Stomach (tissue), 9 donors: ENCODE results near the gene EMILIN1. TPM values are rescaled to one million over a fixed set of nuclear protein-coding genes. Genes with fewer than 3 reads are reported as not detected.

ENCODE experiments used
- DNase-seq, 2 donors: peaks; one replicate each; pipeline versions ENCODE4 v3.0.0 to v3.0.0-alpha.2; 2013 to 2019
- H3K27ac ChIP-seq, 5 donors: fragments of 200-600 bp in 4 of 5; sonication (generic) in 4 of 5; one replicate each; pipeline ENCODE4 v1.5.1; 2013 to 2019; ENCODE audit warnings: mild to moderate bottlenecking in 1 of 5, moderate library complexity in 1 of 5
- H3K27me3 ChIP-seq, 3 donors: fragments of 200-600 bp; sonication (generic); one replicate each; pipeline ENCODE4 v1.5.1; 2017 to 2019; ENCODE audit warnings: mixed run types in 1 of 3
- H3K36me3 ChIP-seq, 4 donors: fragments of 200-600 bp; sonication (generic); 1 replicate in 3 of 4; 2 replicates in 1 of 4; pipeline ENCODE4 v1.5.1; 2016 to 2019
- H3K4me1 ChIP-seq, 4 donors: fragments of 200-600 bp; sonication (generic); one replicate each; pipeline ENCODE4 v1.5.1; 2016 to 2019
- H3K4me3 ChIP-seq, 4 donors: fragments of 200-600 bp; sonication (generic) in 3 of 4; one replicate each; pipeline ENCODE4 v1.5.1; 2016 to 2019; ENCODE audit warnings: mild to moderate bottlenecking in 1 of 4
- H3K9me3 ChIP-seq, 4 donors: fragments of 200-600 bp; sonication (generic); one replicate each; pipeline ENCODE4 v1.5.1; 2016 to 2019
- EP300 ChIP-seq: sonication (generic); formaldehyde crosslinking; IDR thresholded peaks from one replicate; pipeline ENCODE4 v1.6.1; 2017; ENCODE audit warnings: antibody characterized with exemption
- POLR2A ChIP-seq, 4 donors: fragments of 450-650 bp; IDR thresholded peaks; one replicate each; pipeline ENCODE4 v1.6.1; 2016; ENCODE audit warnings: antibody characterized with exemption in 4 of 4, control low read depth in 2 of 4, mild to moderate bottlenecking in 1 of 4, moderate library complexity in 1 of 4
- POLR2AphosphoS5 ChIP-seq, 3 donors: sonication (generic); formaldehyde crosslinking; IDR thresholded peaks; one replicate each; pipeline ENCODE4 v1.6.1; 2016; ENCODE audit warnings: antibody characterized with exemption in 3 of 3
- WGBS, 5 donors: extraction: QIAGEN DNeasy Blood & Tissue Kit in 3 of 5; methylation state at CpG; one replicate each; pipeline versions ENCODE4 v1.1.5 to v1.1.7; 2013 to 2018; 5-methylcytosine and 5-hydroxymethylcytosine counted together
- intact Hi-C: fragments of 100-400 bp; cut with DNase I; formaldehyde crosslinking; loops from one replicate; pipeline ENCODE4 v1.15.1; 2023; ENCODE audit warnings: low total_unique reads
- polyA plus RNA-seq, 3 donors: library from polyadenylated mRNA; stranded (reverse); fragments of 200-250 nt; gene quantifications; one replicate each; pipeline ENCODE4 v1.2.3, GENCODE V29; 2013
- total RNA-seq, 5 donors: library from RNA; depleted of rRNA; stranded (reverse); fragments of >200 nt; gene quantifications; one replicate each; pipeline versions ENCODE4 v1.1.0 to v1.2.3, GENCODE V29; 2014 to 2016
- TF ChIP-seq, protein P1 (sequence below), 7 experiments: fragments of 450-650 bp in 4 of 7; fragments of 200-600 bp in 3 of 7; sonication (generic) in 3 of 7; IDR thresholded peaks; one replicate each; pipeline ENCODE4 v1.5.1; 2016 to 2019; ENCODE audit warnings: antibody characterized with exemption in 7 of 7, control low read depth in 2 of 7, mild to moderate bottlenecking in 1 of 7
- donor health status: healthy with polysubstance abuse.
- donor health status: Bipolar disorder and iron deficiency.
- donor health status: healthy.

The EMILIN1 gene
- total and polyA plus RNA-seq, 8 donors: 17.5 to 208 (median 52.1) TPM

DNA sequence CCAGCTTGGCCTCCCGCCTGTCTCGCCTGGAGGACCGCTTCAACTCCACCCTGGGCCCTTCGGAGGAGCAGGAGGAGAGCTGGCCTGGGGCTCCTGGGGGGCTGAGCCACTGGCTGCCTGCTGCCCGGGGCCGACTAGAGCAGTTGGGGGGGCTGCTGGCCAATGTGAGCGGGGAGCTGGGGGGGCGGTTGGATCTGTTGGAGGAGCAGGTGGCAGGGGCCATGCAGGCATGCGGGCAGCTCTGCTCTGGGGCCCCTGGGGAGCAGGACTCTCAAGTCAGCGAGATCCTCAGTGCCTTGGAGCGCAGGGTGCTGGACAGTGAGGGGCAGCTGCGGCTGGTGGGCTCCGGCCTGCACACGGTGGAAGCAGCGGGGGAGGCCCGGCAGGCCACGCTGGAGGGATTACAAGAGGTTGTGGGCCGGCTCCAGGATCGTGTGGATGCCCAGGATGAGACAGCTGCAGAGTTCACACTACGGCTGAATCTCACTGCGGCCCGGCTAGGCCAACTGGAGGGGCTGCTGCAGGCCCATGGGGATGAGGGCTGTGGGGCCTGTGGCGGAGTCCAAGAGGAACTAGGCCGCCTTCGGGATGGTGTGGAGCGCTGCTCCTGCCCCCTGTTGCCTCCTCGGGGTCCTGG lies 4.5 kb downstream of the EMILIN1 start:
- peaks cover 41 to 83% (median 69%) of the 10 kb centered on the region in 4 donors for H3K4me1 ChIP-seq
- intact Hi-C loops: loop anchor here (10.0 kb wide), 1 partner anchor 48 kb away; the partner anchor contains the start of gene TMEM214
- 76 to 100% (median 90%) methylated on average over 5 to 27 of the region's 27 CpGs for WGBS, 5 donors

DNA sequence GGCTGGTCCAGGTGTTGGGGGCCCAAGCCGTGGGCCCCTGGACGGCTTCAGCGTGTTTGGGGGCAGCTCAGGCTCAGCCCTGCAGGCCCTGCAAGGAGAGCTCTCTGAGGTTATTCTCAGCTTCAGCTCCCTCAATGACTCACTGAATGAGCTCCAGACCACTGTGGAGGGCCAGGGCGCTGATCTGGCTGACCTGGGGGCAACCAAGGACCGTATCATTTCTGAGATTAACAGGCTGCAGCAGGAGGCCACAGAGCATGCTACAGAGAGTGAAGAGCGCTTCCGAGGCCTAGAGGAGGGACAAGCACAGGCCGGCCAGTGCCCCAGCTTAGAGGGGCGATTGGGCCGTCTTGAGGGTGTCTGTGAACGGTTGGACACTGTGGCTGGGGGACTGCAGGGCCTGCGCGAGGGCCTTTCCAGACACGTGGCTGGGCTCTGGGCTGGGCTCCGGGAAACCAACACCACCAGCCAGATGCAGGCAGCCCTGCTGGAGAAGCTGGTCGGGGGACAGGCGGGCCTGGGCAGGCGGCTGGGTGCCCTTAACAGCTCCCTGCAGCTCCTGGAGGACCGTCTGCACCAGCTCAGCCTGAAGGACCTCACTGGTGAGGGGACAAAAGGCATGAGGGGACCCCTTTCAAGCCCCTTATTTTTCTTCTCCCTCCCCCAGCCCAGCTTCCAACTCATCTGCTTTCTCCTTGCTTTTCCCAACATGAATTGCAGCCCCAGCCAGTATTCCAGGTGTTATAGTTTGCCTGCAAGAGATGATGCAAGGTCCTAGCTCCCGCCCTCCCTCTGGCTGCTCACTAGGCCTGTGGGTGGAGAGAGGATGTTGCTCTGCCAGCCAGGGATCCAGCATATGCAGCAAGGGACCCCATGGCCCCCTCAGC lies 5.2 kb downstream of the EMILIN1 start:
- no peak for DNase-seq
- Histone ChIP-seq H3K4me3 (no peak overlapping the region), H3K27me3 (peaks cover 0 to 4% (median 0%) of the 10 kb centered on the region in 3 donors), H3K9me3 (no peaks in the 10 kb centered on the region), H3K4me1 (peaks cover 41 to 87% (median 69%) of the 10 kb centered on the region in 4 donors), H3K36me3 (peaks cover 0 to 17% (median 6%) of the 10 kb centered on the region in 4 donors), H3K27ac (no peak overlapping the region)
- intact Hi-C loops: loop anchor here (10.0 kb wide), 1 partner anchor 49 kb away; the partner anchor contains the start of gene TMEM214
- 71 to 88% (median 85%) methylated on average over 16 to 20 of the region's 20 CpGs for WGBS, 5 donors
- TF ChIP-seq POLR2AphosphoS5 (IDR thresholded peaks at IDR 0.05) (no peak), POLR2A (IDR thresholded peaks at IDR 0.05) (no peak), EP300 (no peak)
- TF ChIP-seq, protein P1, sequence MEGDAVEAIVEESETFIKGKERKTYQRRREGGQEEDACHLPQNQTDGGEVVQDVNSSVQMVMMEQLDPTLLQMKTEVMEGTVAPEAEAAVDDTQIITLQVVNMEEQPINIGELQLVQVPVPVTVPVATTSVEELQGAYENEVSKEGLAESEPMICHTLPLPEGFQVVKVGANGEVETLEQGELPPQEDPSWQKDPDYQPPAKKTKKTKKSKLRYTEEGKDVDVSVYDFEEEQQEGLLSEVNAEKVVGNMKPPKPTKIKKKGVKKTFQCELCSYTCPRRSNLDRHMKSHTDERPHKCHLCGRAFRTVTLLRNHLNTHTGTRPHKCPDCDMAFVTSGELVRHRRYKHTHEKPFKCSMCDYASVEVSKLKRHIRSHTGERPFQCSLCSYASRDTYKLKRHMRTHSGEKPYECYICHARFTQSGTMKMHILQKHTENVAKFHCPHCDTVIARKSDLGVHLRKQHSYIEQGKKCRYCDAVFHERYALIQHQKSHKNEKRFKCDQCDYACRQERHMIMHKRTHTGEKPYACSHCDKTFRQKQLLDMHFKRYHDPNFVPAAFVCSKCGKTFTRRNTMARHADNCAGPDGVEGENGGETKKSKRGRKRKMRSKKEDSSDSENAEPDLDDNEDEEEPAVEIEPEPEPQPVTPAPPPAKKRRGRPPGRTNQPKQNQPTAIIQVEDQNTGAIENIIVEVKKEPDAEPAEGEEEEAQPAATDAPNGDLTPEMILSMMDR (IDR thresholded peaks at IDR 0.05): no peak

More for the DNA sequence above, 4.5 kb downstream of the EMILIN1 start:
- Histone ChIP-seq H3K36me3 (peaks cover 0 to 17% (median 6%) of the 10 kb centered on the region in 4 donors), H3K9me3 (no peaks in the 10 kb centered on the region), H3K27ac (peak overlapping the region in 2 of 5 donors; percentile 3), H3K4me3 (peak overlapping the region in 1 of 4 donors; percentile 4), H3K27me3 (peaks cover 0 to 5% (median 0%) of the 10 kb centered on the region in 3 donors)
- no peak for DNase-seq
- no peak for TF ChIP-seq POLR2A (IDR thresholded peaks at IDR 0.05)

DNA sequence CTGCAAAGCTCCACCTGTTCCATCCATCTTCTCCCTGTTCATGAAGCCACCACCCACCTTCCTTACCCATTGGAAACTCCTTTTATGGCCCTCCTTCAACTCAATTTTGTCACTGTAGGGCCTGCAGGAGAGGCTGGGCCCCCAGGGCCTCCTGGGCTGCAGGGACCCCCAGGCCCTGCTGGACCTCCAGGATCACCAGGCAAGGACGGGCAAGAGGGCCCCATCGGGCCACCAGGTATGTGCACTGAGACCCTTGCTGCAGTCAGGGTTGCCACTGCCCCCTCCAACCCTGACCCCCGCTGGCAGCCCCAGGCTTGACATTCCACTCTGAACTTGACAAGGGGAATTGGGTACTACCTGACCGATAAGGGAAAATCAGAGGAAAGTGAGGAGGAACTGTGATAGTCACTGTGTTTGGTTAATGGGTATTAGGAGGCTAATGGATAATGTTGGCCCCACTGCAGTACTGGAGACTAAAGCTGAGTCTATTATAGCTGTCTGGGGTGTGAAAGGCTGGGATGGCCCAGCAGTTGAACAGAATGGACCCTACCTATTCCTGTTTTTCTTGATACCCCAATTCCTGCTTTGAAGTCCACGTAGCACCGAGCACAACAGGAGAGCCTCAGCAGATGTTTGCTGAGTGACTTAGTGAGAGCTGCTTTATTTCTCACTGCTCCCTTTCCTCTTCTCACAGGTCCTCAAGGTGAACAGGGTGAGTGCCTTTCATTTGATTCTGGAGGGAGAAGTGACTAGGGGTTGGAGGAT lies 6.1 kb downstream of the EMILIN1 start:
- intact Hi-C loops: loop anchor here (10.0 kb wide), 1 partner anchor 50 kb away; the partner anchor contains the start of gene TMEM214
- Histone ChIP-seq H3K4me1 (peaks cover 41 to 87% (median 69%) of the 10 kb centered on the region in 4 donors), H3K4me3 (no peak overlapping the region), H3K27ac (no peak overlapping the region), H3K36me3 (peaks cover 0 to 17% (median 6%) of the 10 kb centered on the region in 4 donors), H3K9me3 (no peaks in the 10 kb centered on the region), H3K27me3 (no peaks in the 10 kb centered on the region)
- 71 to 90% (median 85%) methylated on average over 4 to 6 of the region's 6 CpGs for WGBS, 5 donors
- DNase-seq: no peak
- TF ChIP-seq, protein P1 (IDR thresholded peaks at IDR 0.05): no peak
- no peak for TF ChIP-seq EP300
- TF ChIP-seq POLR2AphosphoS5 (IDR thresholded peaks at IDR 0.05): no peak
- no peak for TF ChIP-seq POLR2A (IDR thresholded peaks at IDR 0.05)

DNA sequence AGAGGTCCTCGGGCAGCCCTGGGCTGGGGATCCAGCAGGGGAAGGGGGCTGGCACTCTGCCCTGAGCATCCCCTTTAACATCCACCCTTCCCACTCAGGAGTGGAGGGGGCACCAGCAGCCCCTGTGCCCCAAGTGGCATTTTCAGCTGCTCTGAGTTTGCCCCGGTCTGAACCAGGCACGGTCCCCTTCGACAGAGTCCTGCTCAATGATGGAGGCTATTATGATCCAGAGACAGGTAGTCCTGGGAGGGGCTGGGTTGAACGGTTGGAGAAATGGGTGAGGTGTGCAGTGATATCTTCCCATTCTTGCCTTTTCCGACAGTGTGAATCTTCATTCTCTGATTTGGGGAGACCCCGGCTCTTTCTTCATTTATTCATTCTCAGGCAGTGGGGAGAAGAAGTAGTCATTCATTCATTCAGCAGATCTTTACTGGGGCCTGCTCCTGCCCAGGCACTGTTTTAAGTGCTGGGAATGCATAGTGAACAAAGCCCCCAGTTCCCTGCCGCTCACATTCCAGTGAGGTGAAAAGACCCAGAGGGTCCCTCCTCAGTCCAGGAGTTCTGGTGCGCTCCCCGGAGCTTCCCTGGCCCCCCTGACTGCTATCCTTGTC lies 6.8 kb downstream of the EMILIN1 start:
- H3K4me1 ChIP-seq: peaks cover 41 to 80% (median 66%) of the 10 kb centered on the region in 4 donors
- peaks cover 0 to 17% (median 6%) of the 10 kb centered on the region in 4 donors for H3K36me3 ChIP-seq
- TF ChIP-seq, protein P1 (IDR thresholded peaks at IDR 0.05): peak in 1 of 7 experiments; percentile 18
- TF ChIP-seq POLR2AphosphoS5 (IDR thresholded peaks at IDR 0.05): no peak
- DNase-seq: no peak
- intact Hi-C loops: loop anchor here (10.0 kb wide), 1 partner anchor 50 kb away; the partner anchor contains the start of gene TMEM214
- WGBS, 5 donors: 53 to 60% (median 55%) methylated on average over 10 of the region's 10 CpGs
- peak overlapping the region; percentile 83 to 92 (median 89) for H3K27ac ChIP-seq
- H3K4me3 ChIP-seq: peak overlapping the region; percentile 63 to 79 (median 65)
- no peaks in the 10 kb centered on the region for H3K27me3 ChIP-seq
- H3K9me3 ChIP-seq: no peaks in the 10 kb centered on the region
